Lower leg skin (tissue), 4 donors: ENCODE measurements around the gene MROH2A. TPM values are rescaled to one million over a fixed set of nuclear protein-coding genes. Genes with fewer than 3 reads are reported as not detected.

ENCODE experiments used
- DNase-seq, 2 donors: peaks; one replicate each; pipeline ENCODE4 v3.0.0-alpha.2; 2019; ENCODE audit warnings: low spot score in 2 of 2
- H3K4me3 ChIP-seq: fragments of 200-600 bp; sonication (generic); 2 replicates; pipeline ENCODE4 v1.5.1; 2017; ENCODE audit warnings: mild to moderate bottlenecking, low read depth; ENCODE audit not compliant: poor library complexity, severe bottlenecking
- POLR2A ChIP-seq, 2 donors: fragments of 450-650 bp; IDR thresholded peaks; one replicate each; pipeline ENCODE4 v1.6.1; 2016 to 2017; ENCODE audit warnings: antibody characterized with exemption in 2 of 2, mild to moderate bottlenecking in 1 of 2, moderate library complexity in 1 of 2
- WGBS, 2 donors: methylation state at CpG; one replicate each; pipeline ENCODE4 v1.1.5; 2018; 5-methylcytosine and 5-hydroxymethylcytosine counted together
- intact Hi-C: fragments of 100-400 bp; cut with DNase I; formaldehyde crosslinking; loops from one replicate; pipeline ENCODE4 v1.15.0; 2023; ENCODE audit warnings: low total_unique reads
- total RNA-seq, 4 donors: library from RNA; depleted of rRNA; stranded (reverse); fragments of >200 nt; gene quantifications; one replicate each; pipeline ENCODE4 v1.1.0, GENCODE V29; 2016
- TF ChIP-seq, protein P1 (sequence below), 3 donors: fragments of 450-650 bp; IDR thresholded peaks; one replicate each; pipeline ENCODE4 v1.5.1; 2016; ENCODE audit warnings: antibody characterized with exemption in 3 of 3, mild to moderate bottlenecking in 3 of 3, moderate library complexity in 2 of 3

The MROH2A gene
- total RNA-seq, 4 donors from 2014 or later, result 0.26 to 0.61 TPM; not detected in 2

- TF ChIP-seq POLR2A (IDR thresholded peaks at IDR 0.05), result no peak
- TF ChIP-seq, protein P1, sequence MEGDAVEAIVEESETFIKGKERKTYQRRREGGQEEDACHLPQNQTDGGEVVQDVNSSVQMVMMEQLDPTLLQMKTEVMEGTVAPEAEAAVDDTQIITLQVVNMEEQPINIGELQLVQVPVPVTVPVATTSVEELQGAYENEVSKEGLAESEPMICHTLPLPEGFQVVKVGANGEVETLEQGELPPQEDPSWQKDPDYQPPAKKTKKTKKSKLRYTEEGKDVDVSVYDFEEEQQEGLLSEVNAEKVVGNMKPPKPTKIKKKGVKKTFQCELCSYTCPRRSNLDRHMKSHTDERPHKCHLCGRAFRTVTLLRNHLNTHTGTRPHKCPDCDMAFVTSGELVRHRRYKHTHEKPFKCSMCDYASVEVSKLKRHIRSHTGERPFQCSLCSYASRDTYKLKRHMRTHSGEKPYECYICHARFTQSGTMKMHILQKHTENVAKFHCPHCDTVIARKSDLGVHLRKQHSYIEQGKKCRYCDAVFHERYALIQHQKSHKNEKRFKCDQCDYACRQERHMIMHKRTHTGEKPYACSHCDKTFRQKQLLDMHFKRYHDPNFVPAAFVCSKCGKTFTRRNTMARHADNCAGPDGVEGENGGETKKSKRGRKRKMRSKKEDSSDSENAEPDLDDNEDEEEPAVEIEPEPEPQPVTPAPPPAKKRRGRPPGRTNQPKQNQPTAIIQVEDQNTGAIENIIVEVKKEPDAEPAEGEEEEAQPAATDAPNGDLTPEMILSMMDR (IDR thresholded peaks at IDR 0.05), result no peak
- no peak overlapping the region for H3K4me3 ChIP-seq
- DNase-seq, result peak in 1 of 2 donors; percentile 45
- intact Hi-C loops, result no loop called here
- 76 to 81% methylated on average over 7 of the region's 7 CpGs for WGBS, 2 donors
Observed at GRCh38 chr2:233824373-233824772, 46.2 kb downstream of the MROH2A start.

- WGBS, 2 donors, result 48 to 50% methylated on average over 12 to 24 of the region's 24 CpGs
- TF ChIP-seq, protein P1 (IDR thresholded peaks at IDR 0.05), result no peak
- no peak for TF ChIP-seq POLR2A (IDR thresholded peaks at IDR 0.05)
- peak in 1 of 2 donors; percentile 70 for DNase-seq
- intact Hi-C loops, result no loop called here
- no peak overlapping the region for H3K4me3 ChIP-seq
Observed at GRCh38 chr2:233828546-233829192, 50.5 kb downstream of the MROH2A start.

DNA sequence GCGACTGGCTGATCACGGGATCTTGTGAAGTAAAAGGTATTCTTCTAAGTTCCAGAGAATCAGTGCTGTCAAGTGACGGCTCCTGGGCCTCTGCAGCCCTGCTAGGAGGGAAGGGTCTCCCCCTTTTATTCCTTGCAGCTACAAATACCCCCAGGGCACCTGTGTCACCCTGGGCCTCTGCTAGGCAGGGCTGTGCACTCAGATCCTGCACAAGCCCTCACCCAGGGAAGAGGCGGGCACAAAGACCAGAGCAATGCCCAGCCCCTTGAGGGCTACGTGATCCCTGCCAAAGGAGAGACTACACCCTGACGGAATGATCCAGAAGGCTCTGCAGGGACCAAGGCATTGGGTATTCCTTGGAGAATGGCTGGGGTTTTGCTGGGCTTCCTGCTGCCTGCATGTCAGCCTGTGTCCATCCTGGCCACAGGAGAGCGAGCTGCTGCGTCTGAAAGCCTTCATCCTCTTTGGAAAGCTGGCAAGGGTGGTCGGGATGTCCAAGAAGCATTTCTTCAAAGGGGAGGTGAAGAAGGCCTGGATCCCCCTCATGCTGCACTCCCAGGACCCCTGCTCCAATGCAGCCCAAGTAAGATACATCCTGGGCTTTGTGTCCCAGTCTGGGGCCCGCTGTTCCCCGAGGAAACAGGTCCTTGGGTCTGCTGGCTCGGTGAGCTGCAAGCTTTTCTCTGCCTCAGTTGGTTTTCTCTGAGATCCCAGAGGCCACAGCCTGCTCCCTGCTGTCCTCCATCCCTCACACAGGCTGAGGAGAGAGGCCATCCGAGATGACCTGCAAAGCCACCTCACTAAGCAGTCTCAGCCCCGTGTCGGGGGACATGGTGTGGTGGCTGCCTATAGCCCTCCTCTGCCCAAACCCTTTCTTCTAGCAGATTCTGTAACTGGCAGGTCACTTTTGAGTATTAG lies 51.3 kb downstream of the MROH2A start:
- no peak for TF ChIP-seq POLR2A (IDR thresholded peaks at IDR 0.05)
- TF ChIP-seq, protein P1 (IDR thresholded peaks at IDR 0.05), result no peak
- intact Hi-C loops, result no loop called here
- H3K4me3 ChIP-seq, result no peak overlapping the region
- 74 to 77% methylated on average over 13 to 15 of the region's 15 CpGs for WGBS, 2 donors
- DNase-seq, result peak in 1 of 2 donors; percentile 68

- no peak for TF ChIP-seq POLR2A (IDR thresholded peaks at IDR 0.05)
- TF ChIP-seq, protein P1 (IDR thresholded peaks at IDR 0.05), result no peak
- peak in 1 of 2 donors; percentile 74 for DNase-seq
- no peak overlapping the region for H3K4me3 ChIP-seq
- intact Hi-C loops, result no loop called here
- WGBS, 2 donors, result 89 to 91% methylated on average over 6 of the region's 6 CpGs
Observed at GRCh38 chr2:233830111-233830802, 52.1 kb downstream of the MROH2A start.

DNA sequence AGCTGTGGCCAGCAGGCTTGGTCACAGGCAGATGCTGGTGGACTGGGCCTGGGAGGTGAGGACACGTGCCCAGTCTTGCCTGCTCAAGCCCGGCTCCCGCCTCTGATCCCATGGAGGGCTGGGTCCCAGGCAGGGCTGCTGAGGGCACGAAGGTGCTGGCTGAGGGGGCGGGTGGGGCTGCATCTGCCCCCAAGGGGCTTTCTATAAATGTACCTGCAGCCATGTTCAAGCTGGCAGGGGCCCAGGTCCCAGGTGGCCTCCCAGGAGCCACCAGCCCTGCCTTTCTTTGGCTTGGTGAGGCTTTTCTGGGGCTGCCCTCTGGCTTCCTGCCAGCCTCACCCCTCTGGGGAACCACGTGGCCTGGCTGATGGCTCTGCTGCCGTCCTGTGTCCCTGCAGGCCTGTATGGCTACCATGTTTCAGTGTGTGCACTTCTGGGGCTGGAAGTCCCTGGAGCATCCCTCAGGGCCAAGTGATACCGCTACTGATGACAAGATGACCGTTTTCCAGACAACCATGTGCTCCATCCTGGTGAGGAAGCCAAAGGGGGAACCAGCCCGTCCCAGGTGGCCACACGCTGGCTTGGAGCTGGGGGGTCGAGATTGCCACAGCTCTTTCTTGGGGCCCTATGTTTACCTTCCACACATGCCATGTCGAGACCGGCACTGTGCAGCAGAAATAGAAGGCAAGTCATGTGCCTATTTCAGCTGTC lies 53.0 kb downstream of the MROH2A start:
- intact Hi-C loops, result no loop called here
- peak in 1 of 2 donors; percentile 73 for DNase-seq
- H3K4me3 ChIP-seq, result no peak overlapping the region
- WGBS, 2 donors, result 64 to 75% methylated on average over 14 of the region's 14 CpGs
- no peak for TF ChIP-seq POLR2A (IDR thresholded peaks at IDR 0.05)
- TF ChIP-seq, protein P1 (IDR thresholded peaks at IDR 0.05), result no peak
